Astrocyte (in vitro differentiated cells and primary cell): ENCODE data around the gene CNTNAP2.

Experiments
- CTCF ChIP-seq: IDR thresholded peaks from 2 replicates; pipeline ENCODE4 v1.5.1; 2011; ENCODE audit warnings: low read depth, mild to moderate bottlenecking, inconsistent platforms, low read length, moderate library complexity; ENCODE audit not compliant: insufficient read depth
- EZH2 ChIP-seq: IDR thresholded peaks from 2 replicates; pipeline ENCODE4 v1.6.1; 2012; ENCODE audit warnings: mild to moderate bottlenecking, low read length, inconsistent platforms; ENCODE audit not compliant: insufficient read depth

GRCh38 chr7:147380926-147381325, 1264.3 kb downstream of the CNTNAP2 start:
- TF ChIP-seq CTCF = no peak
- no peak for TF ChIP-seq EZH2
